PC-3 (cell line): ENCODE results near the gene RCSD1.

Experiments
- EZH2phosphoT487 ChIP-seq: fragments of 300-600 bp; sonication (generic); IDR thresholded peaks from 2 replicates; pipeline ENCODE4 v1.6.1; 2018; ENCODE audit warnings: mild to moderate bottlenecking, antibody characterized with exemption, low read length, borderline replicate concordance
- TF ChIP-seq, protein P1 (sequence below): fragments of 300-600 bp; sonication (generic); conservative IDR thresholded peaks from 2 replicates; pipeline ENCODE4 v1.5.1; 2017; ENCODE audit warnings: antibody characterized with exemption, low read depth, mild to moderate bottlenecking, low read length

DNA sequence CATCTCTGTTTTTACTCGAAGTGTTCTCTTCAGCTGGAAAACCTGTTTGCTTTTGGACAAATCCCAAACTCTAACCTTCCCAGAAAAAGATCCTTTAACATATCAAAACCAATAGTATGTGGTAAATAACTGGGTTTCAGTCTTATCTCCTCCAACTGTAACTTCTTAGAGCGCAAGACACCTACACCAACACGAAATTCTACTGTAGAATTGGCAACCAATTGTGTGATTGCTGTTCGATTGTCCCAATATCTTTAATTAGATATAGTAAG, 85.9 kb downstream of the RCSD1 start:
- TF ChIP-seq, protein P1, sequence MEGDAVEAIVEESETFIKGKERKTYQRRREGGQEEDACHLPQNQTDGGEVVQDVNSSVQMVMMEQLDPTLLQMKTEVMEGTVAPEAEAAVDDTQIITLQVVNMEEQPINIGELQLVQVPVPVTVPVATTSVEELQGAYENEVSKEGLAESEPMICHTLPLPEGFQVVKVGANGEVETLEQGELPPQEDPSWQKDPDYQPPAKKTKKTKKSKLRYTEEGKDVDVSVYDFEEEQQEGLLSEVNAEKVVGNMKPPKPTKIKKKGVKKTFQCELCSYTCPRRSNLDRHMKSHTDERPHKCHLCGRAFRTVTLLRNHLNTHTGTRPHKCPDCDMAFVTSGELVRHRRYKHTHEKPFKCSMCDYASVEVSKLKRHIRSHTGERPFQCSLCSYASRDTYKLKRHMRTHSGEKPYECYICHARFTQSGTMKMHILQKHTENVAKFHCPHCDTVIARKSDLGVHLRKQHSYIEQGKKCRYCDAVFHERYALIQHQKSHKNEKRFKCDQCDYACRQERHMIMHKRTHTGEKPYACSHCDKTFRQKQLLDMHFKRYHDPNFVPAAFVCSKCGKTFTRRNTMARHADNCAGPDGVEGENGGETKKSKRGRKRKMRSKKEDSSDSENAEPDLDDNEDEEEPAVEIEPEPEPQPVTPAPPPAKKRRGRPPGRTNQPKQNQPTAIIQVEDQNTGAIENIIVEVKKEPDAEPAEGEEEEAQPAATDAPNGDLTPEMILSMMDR, result no peak
- TF ChIP-seq EZH2phosphoT487, result no peak
